ENCODE measurements around the gene LPCAT1.

DNA sequence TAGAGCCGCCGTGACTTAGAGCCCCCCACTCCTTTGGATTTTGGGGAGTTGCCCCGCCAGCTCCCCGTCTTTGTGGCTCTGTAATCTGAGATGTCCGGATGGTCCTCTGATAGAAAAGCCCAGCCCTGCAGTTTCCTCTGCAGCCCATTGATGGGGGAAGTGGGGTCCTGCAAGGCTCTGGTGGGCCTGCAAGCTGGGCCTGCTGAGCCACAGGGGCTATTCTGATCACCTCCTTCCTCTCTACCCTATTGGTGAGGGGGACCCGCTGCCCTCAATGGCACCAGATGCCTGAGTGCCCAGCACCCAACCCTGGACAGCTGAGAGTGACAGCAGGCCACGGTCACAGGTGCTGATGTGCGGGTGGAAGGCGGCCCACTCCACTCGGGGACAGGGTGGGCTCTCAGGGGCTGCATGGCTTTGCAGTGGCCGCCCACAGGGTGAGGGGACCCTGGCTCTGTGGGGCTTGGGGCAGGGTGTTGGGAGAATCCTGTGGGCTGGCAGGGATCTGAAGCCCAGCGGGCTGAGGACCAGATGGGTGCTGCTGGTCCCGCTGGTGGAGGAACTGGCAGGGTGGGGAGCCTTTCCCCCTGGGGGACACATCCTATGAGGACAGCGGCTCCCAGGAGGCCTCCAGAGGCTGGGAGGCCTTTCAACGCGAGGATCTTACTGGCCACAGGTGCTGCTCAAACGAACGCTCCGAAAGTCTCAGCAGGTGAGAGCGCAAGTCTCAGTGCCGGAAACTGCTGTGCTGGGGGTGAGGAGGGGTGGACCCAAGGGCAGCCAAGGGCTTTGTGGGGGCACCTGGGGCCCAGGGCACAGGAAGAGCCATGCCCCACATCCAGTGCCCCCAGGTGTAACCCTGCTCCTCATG, 30.0 kb upstream of the LPCAT1 start:
- TF ChIP-seq, protein P1, sequence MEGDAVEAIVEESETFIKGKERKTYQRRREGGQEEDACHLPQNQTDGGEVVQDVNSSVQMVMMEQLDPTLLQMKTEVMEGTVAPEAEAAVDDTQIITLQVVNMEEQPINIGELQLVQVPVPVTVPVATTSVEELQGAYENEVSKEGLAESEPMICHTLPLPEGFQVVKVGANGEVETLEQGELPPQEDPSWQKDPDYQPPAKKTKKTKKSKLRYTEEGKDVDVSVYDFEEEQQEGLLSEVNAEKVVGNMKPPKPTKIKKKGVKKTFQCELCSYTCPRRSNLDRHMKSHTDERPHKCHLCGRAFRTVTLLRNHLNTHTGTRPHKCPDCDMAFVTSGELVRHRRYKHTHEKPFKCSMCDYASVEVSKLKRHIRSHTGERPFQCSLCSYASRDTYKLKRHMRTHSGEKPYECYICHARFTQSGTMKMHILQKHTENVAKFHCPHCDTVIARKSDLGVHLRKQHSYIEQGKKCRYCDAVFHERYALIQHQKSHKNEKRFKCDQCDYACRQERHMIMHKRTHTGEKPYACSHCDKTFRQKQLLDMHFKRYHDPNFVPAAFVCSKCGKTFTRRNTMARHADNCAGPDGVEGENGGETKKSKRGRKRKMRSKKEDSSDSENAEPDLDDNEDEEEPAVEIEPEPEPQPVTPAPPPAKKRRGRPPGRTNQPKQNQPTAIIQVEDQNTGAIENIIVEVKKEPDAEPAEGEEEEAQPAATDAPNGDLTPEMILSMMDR (IDR thresholded peaks at IDR 0.05), result no peak
- no peak for TF ChIP-seq EZH2 (IDR thresholded peaks at IDR 0.05)

Data from neural progenitor cell (in vitro differentiated cells).